Stimulated activated CD8-positive, alpha-beta memory T cell treated with anti-CD3 and anti-CD28 coated beads, Interleukin-7, amount 100 ng/mL, for 24 hours (primary cell): ENCODE measurements around the gene GRHL3.

Source experiments
- DNase-seq: peaks from one replicate; pipeline ENCODE4 v3.0.0-alpha.2; 2020; ENCODE audit warnings: low read depth

The GRHL3 gene

GRCh38 chr1:24318615-24319311 lies 394 bp upstream of the GRHL3 start:
- no peak for DNase-seq

DNA sequence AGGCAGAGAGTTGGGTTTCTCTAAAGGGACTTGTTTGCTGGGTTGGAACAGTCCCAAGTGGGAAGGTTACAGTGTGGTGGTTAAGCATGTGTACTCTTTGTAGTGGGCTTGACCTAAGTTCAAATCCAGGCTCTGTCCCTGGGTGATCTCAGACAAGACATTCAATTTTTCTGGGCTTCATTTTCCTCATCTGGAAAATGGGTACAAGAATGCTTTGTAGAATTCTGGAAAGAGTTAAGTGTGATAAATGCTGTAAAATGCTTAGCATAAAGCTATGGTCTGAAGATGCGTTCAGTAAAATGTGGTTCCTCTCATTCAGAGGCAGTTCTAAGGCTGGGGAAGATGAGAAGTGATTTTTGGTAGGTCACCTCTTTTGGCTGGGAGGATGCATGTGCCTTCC lies 805 bp downstream of the GRHL3 start:
- DNase-seq = no peak

DNA sequence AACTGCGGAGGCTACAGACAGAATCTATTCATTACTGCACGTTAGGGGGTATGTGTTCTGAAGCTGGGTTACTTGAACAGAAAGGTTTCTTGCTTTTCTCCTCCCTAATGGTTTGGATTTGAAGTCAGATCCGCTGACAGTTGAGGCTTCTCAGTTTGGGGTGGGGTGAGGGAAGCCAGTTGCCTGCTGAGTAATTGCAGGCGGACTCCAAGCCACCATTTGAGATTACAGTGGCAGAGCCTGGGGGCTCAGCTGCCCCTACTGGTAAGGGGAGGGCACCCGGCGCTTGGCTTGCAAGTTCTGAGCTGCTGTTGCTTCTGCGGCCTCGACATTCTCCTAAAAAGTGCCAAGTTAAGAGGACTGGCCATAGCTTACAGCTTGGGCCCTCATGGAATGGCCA lies 2.0 kb downstream of the GRHL3 start:
- no peak for DNase-seq

GRCh38 chr1:24321697-24322469 lies 2.7 kb downstream of the GRHL3 start:
- DNase-seq = peak; percentile 47

- no peak for DNase-seq
Observed at GRCh38 chr1:24322470-24323177, 3.5 kb downstream of the GRHL3 start.

DNA sequence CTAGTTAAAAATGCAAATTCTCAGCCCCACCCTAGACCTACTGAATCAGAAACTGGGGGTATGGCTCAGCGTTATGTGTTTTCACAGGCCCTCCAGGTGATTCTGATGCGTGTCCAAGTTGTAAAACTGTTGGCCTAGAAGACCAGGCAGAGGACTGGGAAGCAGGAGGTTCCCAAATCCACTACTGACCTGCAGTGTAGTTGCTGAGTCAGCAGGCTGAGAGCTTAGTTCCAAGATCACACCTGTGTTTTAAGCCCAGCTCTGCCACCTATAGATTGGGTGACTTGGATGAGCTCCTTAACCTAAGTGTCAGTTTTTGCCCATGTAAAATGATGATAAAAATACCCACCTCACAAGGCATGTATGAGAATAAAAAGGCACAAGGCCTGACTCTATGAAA lies 4.1 kb downstream of the GRHL3 start:
- no peak for DNase-seq

DNA sequence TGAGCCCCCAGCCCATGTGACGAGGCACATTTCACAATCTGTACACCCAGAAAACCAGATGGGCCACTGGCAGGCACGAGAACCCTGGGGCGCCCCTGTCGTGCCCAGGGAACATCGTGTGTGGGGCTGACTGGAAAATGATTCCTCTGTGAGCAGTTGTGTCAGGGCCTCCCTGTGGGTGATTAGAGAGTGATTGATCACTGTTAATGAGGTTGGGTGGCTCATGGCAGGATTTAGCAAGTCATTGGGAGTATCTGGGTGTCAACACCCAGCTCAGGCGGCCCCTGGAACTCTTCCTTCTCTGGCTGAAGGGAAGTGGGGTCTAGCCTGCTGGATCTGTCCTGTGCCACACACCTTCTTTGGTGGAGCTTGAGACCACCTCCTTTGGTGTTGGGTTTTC lies 5.7 kb downstream of the GRHL3 start:
- DNase-seq = no peak

- no peak for DNase-seq
Observed at GRCh38 chr1:24325587-24326449, 6.7 kb downstream of the GRHL3 start.

DNA sequence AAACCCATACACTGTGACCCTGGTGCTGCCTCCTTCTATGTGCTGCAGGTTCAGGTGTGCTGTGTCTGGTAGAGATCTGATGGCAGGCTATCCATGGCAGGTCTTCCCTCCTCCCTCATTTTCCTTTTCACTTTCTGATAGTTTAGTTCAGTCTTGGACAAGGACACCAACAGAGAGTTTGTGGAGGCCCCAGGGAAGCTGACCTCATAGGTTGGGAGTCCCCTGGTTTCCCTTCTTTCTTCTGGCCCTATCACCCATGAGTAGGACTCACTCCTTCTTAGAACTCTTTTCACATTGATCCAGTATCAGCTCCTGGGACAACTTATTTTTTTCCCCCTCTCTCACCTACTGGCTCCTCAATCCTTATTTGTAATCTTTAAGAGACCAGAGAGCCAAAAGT lies 8.3 kb downstream of the GRHL3 start:
- DNase-seq = no peak

- no peak for DNase-seq
Observed at GRCh38 chr1:24327891-24328290, 8.7 kb downstream of the GRHL3 start.

GRCh38 chr1:24329331-24329730 lies 10.2 kb downstream of the GRHL3 start:
- no peak for DNase-seq

- DNase-seq = no peak
Observed at GRCh38 chr1:24329797-24330543, 10.8 kb downstream of the GRHL3 start.

DNA sequence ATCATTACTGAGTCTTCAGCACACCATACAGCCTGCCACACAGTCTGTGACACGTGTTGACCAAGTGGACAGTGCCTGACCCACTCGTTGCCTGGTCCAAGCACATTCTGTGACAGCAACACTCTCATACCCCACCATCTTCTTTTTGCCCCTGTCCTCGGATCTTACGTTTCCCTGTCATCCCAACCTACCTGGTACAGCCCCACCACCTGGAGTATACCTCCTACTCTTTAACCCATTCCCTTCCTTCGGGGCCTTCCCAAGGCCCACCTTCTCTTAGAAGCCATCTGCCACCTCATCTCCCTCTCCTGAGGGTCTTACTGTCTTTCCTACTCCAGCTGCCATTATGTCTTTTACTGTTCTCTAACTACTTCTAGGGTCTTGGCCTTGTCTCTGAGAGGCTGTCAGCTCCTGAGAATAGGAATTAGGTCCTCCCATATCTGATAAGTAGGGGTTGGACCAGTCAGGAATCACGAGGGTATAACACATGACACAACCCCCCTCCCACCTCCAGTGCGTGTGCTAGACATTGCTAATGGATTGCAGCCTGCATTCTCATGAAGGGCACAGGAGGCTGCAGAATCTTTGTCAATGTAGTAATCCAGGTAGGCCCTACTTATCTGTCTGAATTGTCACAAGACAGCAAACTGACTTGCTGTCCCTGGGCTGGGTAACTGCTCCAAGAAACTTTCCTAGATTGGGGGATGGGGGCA lies 13.0 kb downstream of the GRHL3 start:
- no peak for DNase-seq

DNA sequence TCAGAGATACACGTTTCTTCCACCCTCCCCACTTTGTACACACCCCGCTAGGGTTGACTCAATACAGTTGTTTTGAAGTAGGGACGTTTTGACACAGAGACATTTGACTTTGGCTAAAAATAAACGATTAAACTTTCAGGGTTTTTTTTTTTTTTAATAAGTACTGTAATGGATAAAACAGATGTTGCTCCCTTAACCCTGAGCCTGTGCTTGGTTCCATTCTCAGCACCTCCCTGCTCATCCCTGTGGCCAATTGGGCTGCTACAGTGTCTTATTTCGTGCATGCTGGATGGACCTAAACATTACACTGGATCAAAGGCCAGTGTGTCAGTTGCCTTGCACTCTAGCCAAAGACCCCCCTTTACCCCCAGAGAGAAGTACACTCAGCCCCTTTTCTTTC lies 16.9 kb downstream of the GRHL3 start:
- DNase-seq = no peak

DNA sequence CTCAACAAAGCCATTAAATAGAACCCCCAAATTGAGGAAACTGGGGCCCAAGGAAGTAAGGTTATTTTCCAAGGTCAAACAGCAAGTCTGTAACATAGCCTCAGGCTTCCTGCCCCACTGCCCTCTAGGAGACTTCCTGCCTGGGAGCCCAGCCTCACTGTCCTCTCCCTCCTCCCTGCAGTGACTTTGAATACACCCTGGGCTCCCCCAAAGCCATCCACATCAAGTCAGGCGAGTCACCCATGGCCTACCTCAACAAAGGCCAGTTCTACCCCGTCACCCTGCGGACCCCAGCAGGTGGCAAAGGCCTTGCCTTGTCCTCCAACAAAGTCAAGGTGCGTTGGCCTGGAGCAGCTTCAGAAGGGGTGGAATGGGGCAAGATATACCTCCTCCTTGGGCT lies 18.3 kb downstream of the GRHL3 start:
- DNase-seq = no peak

- no peak for DNase-seq
Observed at GRCh38 chr1:24338447-24338846, 19.3 kb downstream of the GRHL3 start.

DNA sequence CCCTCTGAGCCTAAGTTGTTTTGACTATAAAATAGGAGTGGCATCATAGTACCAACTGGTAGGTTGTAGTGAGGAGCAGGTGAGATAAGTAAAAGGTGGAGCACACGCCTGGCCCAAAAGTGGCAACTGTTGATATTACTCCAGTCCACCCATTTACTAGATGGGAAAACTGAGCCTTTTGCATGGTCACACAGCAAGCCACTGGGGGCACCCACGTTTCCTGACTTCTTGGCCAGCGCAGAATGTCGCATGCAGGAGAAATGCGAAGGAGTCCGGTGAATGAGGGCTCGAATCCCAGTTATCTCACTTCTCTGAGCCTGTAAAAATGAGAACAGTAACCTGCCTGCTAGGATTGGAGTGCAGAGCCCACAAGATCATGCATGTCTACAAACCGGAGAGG lies 20.8 kb downstream of the GRHL3 start:
- DNase-seq = no peak

- DNase-seq = no peak
Observed at GRCh38 chr1:24340770-24341169, 21.6 kb downstream of the GRHL3 start.

- DNase-seq = no peak
Observed at GRCh38 chr1:24341260-24341659, 22.1 kb downstream of the GRHL3 start.

- no peak for DNase-seq
Observed at GRCh38 chr1:24343412-24344089, 24.4 kb downstream of the GRHL3 start.
